Femur (tissue), 1 donor: ENCODE results near the gene CRB3.
A peak's percentile ranks its signal among the peaks of the same experiment; 100 is the strongest.

Source experiments
- DNase-seq: peaks from one replicate; pipeline ENCODE4 v3.0.0-alpha.2; 2017

Gene CRB3

DNA sequence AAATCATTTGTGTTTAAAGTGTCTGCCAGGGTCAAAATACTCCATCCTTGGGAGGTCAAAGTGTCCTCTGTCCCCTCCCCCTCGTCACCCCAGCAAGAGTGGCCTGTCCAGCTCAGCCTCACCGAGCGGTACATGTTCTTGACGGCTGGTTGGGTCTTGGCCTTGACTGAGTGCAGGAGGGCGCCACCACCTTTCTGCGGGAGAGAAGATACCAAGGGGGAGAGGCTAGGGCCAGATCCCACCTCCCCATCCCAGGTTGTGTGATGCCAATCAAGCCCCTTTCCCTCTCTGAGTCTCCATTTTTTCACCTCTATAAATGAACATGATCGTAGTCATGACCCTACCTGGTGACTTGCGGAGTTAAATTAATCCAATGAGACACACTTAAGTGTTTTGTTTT lies 6.1 kb downstream of the CRB3 start:
- no peak for DNase-seq

DNA sequence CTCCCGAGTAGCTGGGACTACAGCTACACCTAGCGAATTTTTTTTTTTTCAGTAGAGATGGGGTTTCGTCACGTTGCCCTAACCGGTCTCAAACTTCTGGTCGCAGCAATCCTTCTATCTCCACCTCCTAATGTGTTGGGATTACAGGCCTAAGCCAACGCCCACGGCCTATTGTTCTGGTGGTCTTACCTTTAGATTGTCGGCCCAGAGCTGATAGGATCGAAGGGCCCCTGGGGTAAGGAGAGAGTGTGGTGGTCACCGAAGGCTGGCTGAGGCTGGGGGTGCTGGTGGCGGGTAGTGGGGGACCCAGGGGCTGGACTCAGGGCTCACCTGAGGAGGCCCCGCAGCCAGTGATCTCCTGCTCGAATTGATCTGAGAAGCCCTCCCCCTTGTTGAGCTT lies 7.0 kb downstream of the CRB3 start:
- DNase-seq, result no peak

DNA sequence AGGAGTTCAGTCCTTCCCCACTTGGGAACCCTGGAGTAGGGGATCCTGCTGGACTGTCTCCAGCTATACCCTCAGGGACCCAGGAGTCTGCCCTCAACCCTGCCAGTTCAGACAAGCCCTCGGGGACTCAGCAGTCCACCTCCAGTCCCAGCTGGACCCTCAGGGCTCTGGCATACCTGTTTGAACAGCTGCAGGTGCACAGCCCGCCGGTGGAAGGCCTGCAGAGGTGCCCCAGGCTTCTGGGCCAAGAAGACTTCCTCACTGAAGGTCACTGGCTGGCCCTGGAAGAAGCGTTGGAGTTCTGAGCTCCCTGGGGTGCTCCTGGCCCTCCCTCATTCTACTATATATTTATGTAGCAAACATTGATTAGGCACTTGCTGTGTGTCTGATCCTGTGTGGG lies 8.6 kb downstream of the CRB3 start:
- DNase-seq, result no peak

DNA sequence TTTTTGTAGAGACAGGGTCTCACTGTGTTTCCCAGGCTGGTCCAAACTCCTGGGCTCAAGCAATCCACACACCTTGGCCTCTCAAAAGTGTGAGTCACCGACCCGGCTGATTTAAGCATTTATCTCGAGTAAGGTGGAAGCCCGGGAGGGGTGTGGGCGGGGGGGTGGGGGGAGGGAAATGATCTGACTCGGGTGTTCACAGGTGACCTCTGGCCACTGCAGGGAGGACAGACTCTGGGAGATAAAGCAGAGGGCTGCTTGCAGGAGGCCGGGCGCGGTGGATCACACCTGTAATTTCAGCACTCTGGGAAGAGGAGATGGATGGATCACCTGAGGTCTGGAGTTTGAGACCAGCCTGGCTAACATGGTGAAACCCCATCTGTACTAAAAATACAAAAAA lies 9.6 kb downstream of the CRB3 start:
- no peak for DNase-seq

DNA sequence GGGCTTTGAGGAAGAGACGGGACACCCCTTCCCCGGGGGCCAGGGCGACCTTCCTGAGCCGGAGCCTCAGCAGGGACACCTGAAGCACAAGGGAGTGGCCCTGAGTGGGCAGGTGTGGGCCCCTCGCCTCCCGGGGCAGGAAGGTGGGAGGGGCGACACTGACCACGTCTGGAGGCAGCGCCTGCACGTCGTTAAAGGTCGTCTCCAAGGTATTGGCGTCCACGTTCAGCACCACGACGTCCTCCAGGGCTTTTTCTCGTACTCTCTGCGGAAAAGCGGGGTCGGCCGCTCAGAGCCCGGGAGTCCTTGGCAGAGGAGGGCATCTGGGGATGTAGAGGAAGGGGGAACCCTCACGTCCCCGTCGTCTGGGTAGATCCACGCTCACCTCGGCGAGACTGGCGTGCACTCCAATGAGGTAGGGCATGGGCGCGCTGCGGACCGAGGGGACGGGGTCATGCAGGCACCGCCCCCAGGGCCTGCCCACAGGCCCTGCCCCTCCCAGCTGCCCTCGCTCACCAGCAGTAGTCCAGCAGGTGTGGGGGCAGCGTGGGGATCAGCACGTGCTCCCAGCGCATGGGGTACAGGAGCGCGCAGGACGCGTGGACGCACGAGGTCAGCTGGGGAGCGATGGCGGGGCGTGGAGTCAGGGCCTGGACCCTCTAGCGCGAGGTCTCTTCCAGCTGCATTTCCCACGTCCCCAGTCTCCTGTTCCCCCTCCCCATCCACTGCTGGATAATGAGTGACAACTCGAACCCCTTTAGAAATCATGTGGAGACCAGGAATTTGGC lies 11.4 kb downstream of the CRB3 start:
- no peak for DNase-seq

DNA sequence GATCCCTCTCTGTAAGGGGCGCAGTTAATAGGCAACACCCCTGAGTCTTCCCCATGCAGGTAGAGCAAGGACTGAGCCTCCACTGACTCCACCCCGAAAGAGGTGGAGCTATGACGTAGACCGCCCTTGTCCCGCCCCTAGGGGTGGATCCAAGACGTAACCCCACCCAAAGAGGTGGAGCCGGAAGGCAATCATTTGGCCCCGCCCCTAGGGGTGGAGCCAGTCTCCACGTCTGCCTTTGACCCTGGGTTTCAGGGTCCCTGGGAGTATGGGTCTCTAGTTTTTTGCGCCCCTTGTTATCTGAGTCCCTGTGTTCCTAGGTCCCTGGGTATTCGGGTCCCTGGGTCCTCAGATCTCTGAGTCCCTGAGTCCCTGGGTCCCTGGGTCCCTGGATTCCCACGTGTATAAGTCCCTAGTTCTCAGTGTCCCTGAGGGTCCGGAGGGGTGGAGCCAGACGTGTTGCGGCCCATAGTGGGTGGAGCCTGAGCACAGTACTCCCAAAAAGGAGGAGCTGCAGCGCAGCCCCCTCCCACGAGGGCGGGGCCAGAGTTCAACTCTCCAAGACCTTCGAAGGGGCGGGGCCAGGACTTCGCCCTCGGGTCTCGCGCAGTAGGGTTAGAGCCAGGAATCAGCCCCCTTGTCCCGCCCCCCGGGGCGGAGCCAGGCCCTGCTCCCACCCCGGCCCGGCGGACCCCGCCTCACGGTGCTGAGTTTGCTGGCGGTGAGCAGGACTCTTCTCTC lies 12.3 kb downstream of the CRB3 start:
- DNase-seq, result peak; percentile 47

DNA sequence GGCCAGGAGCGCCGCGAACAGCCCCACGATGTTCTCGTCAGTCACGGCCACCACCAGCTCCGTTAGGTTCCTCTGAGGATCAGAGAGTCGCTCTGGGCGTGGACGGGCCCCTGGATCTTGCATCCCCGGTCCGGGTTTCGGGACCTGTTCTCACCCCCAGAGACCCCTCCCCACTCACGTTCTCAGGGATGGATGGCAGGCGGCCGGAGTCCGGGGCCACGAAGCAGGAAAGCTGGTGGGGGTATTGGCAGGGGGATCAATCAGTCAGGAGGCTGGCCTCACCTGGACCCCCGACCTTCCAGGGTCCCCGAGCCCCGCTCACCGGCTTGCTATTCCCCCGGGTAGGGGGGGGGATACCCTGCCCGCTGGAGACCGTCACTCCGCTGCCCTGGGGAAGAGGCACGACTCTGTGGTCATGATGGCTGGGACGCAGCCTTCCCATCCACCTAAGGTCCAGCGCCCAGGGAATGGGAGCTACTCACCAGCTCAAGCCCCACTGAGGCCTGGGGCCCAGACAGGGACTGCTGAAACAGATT lies 12.9 kb downstream of the CRB3 start:
- no peak for DNase-seq

DNA sequence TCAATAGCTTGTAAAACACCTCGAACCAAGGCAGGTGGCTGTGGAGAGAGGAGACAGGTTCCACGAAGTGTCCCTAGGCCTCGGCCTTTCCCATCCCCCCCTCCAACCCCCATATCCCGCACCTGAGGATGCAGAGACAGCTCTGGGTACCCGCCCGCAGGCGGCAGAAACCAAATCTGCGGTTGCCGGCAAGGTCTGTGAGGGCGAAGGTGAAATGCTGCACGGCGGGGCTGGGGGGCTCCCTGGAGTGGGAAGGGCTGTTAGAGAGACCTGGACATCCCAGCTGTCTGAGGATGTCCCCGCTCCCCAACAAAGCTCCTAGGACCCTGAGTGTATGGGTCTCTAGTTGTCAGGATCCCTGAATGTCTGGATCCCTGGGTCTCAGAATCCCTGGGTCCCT lies 14.7 kb downstream of the CRB3 start:
- no peak for DNase-seq

DNA sequence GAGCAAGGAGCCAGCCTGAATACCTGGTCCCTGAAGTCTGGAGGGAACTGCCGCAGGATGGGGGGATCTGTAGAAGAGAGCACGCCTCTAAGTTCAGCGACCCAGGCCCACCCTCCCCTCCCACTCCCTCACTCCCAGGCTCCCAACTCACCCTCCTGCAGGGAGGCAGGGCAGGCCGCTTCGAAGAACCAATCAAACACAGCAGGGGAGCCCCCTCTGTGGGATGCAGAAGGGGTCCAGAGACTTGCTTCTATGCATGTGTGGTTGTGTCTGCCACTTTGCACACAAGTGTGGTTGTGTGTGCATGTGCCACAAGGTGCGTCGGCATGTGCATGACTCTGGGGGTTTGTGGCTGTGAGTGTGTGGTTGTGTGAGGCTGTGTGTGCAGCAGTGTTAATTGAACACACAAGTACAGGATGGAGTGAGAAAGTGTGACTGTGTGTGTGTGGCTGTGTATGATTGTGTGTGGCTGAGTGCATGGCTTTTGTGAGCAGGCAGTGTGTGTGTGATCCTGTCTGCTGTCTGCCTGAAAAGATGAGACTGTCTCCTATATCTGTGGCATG lies 15.8 kb downstream of the CRB3 start:
- no peak for DNase-seq

DNA sequence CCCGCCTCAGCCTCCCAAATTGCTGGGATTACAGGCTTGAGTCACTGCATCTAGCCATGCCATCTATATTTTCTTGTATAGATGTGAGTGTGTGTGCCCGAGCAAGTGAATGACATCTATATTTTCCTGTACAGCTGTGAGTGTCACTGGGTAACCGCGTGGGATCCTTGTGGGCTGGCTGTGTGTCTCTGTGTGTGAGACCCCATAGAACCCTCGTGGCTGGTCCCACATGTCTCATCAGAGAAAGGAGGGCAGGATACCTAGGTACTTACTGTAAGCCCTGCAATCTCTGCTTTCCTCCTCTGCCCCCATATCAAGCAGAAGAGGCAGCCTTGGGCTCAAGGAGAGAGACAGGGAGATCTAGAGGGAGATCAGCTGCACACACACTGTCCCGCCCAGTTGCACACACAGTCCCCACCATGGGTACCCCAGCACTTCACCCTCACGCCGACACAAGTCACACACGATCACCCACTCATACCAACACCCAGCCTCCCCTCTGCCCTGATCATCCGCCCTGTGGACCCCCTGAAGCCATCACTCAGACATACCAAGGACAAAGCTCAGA lies 16.9 kb downstream of the CRB3 start:
- no peak for DNase-seq

DNA sequence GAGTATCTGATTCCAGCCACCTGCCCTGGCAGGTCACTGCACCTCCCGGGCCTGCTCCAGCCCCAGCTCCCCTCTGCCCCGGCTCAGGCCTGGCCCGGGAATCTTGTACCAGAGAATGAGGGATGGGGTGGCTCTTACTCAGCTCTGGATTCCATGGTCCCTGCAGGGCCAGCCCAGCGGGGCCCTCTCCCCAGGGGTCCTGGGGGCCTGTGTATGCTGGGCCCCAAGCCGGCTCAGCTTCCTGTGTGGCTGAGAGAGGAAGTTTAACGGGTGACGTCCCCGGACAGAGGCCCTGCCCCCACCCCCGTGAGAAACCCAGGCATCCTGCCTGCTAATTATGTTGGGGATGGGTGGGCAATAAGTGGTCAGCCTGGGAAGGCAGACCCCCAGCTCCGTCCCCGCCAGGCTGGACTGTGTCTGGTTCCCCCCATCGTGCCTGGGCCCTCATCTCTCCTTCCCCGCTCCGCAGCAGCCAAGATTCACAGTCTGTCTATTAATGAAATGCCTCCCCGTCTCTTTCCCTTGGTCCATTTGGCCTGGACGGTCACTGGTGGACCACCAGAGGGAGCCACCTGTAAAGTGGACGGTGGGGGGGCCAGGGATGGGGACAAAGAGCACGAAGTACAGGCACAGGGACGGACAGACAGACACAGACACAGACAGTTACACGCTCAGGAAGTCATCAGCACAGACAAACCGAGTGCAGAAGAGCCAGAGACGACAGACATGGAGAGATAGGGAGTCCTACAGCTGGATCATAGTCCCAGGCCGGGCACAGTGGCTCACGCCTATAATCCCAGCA lies 17.7 kb downstream of the CRB3 start, which contains the start of gene DENND1C:
DENND1C (minus strand) TSS at position 247 of the 802 bp plus-strand sequence; CDS start at position 155, 92 bp downstream.
- no peak for DNase-seq

DNA sequence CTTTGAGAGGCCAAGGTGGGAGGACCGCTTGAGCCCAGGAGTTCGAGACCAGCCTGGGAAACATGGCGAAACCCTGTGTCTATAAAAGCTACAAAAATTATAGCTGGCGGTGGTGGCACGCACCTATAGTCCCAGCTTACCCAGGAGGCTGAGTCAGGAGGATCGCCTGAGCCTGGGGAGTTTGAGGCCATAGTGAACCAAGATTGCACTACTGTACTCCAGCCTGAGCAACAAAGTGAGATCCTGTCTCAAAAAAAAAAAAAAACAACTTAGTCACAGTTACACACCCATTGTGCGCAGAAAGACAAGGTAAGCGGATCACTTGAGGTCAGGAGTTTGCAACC lies 18.2 kb downstream of the CRB3 start:
- DNase-seq, result no peak

DNA sequence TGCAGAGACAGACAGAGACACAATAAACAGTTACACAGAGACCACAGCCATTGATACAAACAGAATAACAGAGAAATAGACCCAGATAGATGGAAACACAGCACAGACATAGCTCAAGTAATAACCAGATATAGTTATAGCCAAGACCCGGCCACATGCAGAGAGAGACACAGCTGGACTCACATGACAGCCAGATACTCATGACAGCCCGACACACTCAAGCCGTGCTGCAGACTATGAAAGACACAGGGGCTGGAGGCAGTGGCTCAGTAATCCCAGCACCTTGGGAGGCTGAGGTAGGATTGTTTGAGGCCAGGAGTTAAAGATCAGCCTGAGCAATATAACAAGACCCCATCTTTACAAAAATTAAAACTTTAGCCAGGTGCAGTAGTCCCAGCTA lies 19.2 kb downstream of the CRB3 start:
- no peak for DNase-seq

DNA sequence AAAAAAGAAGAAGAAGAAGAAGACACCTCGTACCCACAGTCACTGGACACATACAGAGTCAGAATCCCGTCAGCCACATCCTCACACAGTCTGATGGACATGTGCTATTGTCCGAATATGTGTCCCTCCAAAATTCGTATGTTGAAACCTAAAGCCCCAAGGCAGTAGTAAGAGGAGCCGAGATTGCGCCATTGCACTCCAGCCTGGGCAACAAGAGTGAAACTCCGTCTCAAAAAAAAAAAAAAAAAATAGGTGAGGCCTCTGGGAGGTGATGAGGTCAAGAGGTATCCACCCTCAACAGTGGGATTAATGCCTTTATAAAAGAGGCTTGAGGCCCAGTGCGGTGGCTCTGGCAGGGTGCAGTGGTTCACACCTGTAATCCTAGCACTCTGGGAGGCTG lies 20.2 kb downstream of the CRB3 start:
- DNase-seq, result no peak

DNA sequence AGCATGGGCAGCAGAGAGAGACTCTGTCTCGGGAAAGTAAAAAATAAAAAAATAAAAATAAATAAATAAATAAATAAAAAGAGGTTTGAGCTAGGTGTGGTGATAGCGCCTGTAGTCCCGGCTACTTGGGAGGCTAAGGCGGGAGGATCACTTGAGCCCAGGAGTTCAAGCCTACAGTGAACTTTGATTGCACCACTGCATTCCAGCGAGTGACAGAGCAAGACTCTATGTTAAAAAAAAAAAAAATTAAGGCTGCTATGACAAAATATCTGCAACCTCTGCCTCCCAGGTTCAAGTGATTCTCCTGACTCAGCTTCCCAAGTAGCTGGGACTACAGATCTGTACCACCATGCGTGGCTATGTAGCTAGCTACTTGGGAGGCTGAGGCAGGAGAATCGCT lies 20.8 kb downstream of the CRB3 start:
- no peak for DNase-seq

DNA sequence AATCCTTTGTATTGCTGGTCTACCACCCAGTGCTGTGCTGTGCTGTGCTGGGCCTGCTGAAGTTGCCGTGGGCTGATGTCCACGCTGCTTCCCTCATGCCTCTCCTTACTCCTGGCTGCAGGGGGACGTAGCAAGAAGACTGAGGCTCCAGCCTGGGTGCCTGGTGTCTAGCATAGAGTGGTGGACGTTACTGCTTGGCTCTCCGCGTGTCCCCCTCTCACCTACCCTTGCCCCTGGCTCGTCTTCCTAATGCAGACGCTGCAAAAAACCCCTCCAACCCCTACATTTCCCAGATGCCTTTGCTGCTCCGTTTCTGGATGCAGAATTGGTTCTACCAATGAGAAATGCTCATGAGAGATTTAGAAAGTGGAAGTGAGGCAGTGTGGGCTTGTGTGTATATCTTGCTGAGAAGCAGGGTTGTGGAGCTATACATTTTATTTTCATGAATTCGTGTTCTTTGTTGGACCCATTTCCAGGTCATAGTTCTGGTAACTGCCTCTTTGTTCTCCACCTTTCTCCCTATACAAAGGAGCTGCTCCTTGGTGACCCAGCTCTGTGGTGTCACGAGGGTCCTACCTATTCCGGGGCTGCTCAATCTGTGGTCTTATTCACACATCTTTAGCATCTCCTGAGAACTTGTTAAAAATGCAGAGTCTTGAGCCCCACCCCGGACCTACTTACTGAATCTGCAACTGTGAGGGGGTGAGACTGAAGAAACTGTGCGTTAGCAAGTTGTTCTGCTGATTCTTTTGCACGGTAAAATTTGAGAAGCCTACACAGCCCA lies 25.4 kb downstream of the CRB3 start:
- no peak for DNase-seq

DNA sequence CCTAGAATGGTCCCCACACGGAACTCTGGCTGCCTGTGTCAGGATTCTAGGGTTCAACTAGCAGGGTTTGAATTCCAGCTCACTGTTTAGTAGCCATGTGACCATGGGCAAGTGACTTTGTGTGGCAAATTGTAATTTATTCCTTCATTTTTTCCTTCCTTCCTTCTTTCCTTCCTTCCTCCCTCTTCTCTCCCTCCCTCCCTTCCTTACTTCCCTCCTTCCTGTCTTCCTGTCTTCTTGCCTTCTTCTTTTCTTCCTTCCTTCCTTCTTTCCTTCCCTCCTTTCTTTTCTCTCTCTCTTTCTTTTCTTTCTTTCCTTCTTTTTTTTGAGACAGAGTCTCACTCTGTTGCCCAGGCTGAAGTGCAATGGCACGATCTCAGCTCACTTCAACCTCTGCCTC lies 26.1 kb downstream of the CRB3 start:
- no peak for DNase-seq

DNA sequence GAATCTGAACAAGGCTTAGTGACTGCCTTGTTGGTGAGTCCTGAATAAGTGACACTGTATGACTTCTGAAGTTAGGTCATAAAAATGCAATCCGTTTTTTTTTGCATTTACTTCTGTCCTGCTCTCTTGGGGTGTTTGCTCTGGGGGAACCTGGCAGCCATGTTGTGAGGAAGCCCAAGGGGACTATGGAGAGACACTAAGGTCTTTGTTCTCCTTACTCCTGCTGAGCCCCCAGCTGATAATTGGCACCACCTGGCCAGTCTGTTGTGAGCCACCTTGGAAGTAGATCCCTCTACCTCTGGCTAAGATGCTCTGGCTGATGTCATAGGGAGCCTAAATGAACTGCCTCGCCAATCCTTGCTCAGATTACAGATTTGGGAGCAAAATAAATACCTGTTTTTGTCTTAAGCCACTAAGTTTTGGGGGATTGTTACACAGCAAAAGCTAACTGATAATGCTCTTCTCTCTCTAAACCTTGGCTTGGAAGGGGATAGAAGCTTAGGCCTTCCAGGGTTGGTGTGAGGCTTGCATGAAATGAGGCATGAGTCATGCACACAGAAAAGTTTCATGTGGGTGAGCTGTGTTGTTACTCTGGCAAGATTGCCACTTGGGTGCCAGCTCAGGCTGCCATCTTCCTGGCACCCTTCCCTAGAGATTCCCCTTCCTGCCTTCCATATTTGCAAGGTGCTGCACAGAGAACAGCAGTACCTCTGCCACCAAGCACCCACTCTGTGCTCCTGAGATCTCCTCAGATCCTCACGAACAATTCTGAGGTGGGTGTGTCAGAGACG lies 27.9 kb downstream of the CRB3 start:
- DNase-seq, result no peak

DNA sequence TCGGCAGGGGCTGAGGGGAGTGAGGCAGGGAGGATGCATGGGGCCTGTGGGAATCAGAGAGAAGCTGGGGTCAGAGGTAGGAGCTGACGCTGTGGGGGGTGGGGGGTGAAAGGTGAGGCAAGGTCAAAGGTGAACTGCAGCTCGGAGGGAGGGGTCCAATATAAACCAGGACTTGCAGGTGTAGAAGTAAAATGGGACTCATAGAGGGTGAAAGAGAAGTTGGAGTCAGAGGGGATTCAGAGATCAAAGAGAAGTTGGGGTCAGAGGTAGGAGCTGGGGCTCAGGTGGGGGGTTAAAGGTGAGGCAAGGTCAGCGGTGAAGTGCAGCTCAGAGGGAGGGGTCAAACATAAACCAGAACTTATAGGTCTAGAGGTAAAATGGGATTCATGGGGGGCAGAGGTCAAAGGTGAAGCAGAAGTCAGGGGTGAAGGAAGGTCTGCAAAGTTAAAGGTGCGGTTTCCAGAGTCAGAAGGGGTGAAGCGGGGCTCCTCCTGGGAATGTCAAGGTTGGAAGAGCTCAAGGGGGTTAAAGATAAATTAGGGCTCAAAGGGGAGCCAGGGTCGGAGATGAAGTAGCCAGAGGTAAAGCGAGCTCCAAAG lies 30.5 kb downstream of the CRB3 start:
- DNase-seq, result no peak

DNA sequence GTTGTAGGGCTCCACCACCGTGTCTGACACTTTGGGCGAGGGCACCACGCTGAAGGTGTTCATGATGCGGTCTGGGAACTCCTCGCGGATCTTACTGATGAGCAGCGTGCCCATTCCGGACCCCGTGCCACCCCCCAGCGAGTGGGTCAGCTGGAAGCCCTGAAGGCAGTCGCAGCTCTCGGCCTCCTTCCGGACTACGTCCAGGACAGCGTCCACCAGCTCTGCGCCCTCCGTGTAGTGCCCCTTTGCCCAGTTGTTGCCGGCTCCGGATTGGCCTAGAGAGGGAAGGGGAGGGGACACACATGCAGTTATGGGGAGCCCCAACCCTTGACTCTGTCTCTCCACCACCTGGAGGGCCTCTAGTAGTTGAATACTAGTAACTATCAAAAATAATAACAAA lies 31.9 kb downstream of the CRB3 start:
- DNase-seq, result no peak
